ENCODE measurements around the gene CTDP1. TPM values are rescaled to one million over a fixed set of nuclear protein-coding genes. Genes with fewer than 3 reads are reported as not detected.

Gene CTDP1
- total and polyA plus RNA-seq, 2 experiments from 2014 or later, result 20.4 to 20.6 TPM

GRCh38 chr18:79677221-79677620, 2.4 kb upstream of the CTDP1 start:
- TF ChIP-seq EZH2phosphoT487 (IDR thresholded peaks at IDR 0.05; ENCODE audit: low read depth, severe bottlenecking, unreplicated experiment) (no peak), EZH2 (IDR thresholded peaks at IDR 0.05; ENCODE audit: borderline replicate concordance) (no peak)
- TF ChIP-seq, protein P1, sequence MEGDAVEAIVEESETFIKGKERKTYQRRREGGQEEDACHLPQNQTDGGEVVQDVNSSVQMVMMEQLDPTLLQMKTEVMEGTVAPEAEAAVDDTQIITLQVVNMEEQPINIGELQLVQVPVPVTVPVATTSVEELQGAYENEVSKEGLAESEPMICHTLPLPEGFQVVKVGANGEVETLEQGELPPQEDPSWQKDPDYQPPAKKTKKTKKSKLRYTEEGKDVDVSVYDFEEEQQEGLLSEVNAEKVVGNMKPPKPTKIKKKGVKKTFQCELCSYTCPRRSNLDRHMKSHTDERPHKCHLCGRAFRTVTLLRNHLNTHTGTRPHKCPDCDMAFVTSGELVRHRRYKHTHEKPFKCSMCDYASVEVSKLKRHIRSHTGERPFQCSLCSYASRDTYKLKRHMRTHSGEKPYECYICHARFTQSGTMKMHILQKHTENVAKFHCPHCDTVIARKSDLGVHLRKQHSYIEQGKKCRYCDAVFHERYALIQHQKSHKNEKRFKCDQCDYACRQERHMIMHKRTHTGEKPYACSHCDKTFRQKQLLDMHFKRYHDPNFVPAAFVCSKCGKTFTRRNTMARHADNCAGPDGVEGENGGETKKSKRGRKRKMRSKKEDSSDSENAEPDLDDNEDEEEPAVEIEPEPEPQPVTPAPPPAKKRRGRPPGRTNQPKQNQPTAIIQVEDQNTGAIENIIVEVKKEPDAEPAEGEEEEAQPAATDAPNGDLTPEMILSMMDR (IDR thresholded peaks at IDR 0.05; ENCODE audit: poor library complexity), result no peak
- Histone ChIP-seq H3K4me3 (no peak overlapping the region), H3K27ac (no peak overlapping the region), H3K4me2 (peak overlapping the region; percentile 86), H3K79me2 (peaks cover 41% of the 10 kb centered on the region), H3K4me1 (ENCODE audit: insufficient read depth) (peaks cover 19% of the 10 kb centered on the region), H3K27me3 (no peaks in the 10 kb centered on the region), H2AFZ (no peak overlapping the region), H4K20me1 (ENCODE audit: insufficient read depth, poor library complexity, severe bottlenecking) (peaks cover 8% of the 10 kb centered on the region), H3K36me3 (replicated peaks; ENCODE audit: insufficient read depth, low read depth) (no peaks in the 10 kb centered on the region), H3K9me2 (replicated peaks; ENCODE audit: insufficient read depth) (no peaks in the 10 kb centered on the region), H3K9me3 (ENCODE audit: low read depth) (no peaks in the 10 kb centered on the region)
- no peak for DNase-seq (ENCODE audit: low spot score)
- WGBS (ENCODE audit: low lambda C conversion rate, missing lambda C conversion rate), result 89% methylated on average over 6 of the region's 6 CpGs

DNA sequence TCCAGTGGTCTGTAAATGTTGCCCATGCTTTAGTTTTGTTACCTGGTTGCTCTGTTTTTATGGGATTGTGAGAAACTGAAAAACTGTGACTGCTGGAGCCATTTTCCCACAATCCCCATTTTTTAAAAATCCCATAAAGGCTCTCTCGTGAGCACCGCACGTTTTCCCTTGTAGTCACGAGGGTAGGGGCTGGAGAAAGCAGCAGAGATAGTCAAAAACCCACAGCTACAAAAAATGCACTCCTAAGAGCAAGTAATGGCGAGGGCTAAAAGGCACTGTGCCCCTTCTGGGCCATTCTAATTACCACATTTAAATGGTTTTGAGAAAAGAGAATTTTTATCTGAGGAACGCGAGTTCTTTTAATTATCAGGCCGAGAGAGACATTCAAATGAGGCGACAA, 1.8 kb upstream of the CTDP1 start:
- WGBS (ENCODE audit: low lambda C conversion rate, missing lambda C conversion rate), result 89% methylated on average over 9 of the region's 9 CpGs
- peak overlapping the region; percentile 43 for H3K4me3 ChIP-seq

GRCh38 chr18:79678665-79679551, 695 bp upstream of the CTDP1 start:
- H3K27ac ChIP-seq, result peak overlapping the region; percentile 97
- H2AFZ ChIP-seq, result peak overlapping the region; percentile 56
- H3K4me3 ChIP-seq, result peak overlapping the region; percentile 54
- H3K4me1 ChIP-seq (ENCODE audit: insufficient read depth), result peaks cover 19% of the 10 kb centered on the region
- H3K79me2 ChIP-seq, result peaks cover 58% of the 10 kb centered on the region
- TF ChIP-seq EZH2phosphoT487 (IDR thresholded peaks at IDR 0.05; ENCODE audit: low read depth, severe bottlenecking, unreplicated experiment) (no peak), EZH2 (IDR thresholded peaks at IDR 0.05; ENCODE audit: borderline replicate concordance) (no peak)
- TF ChIP-seq, protein P1 (IDR thresholded peaks at IDR 0.05; ENCODE audit: poor library complexity), result no peak
- H4K20me1 ChIP-seq (ENCODE audit: insufficient read depth, poor library complexity, severe bottlenecking), result peaks cover 8% of the 10 kb centered on the region
- DNase-seq (ENCODE audit: low spot score), result peak; percentile 99
- no peaks in the 10 kb centered on the region for H3K9me3 ChIP-seq (ENCODE audit: low read depth)
- 2% methylated on average over 61 of the region's 77 CpGs for WGBS (ENCODE audit: low lambda C conversion rate, missing lambda C conversion rate)
- no peaks in the 10 kb centered on the region for H3K27me3 ChIP-seq
- H3K36me3 ChIP-seq (replicated peaks; ENCODE audit: insufficient read depth, low read depth), result no peaks in the 10 kb centered on the region
- peak overlapping the region; percentile 86 for H3K4me2 ChIP-seq
- no peaks in the 10 kb centered on the region for H3K9me2 ChIP-seq (replicated peaks; ENCODE audit: insufficient read depth)

More for the DNA sequence above, 1.8 kb upstream of the CTDP1 start:
- Histone ChIP-seq H3K4me2 (peak overlapping the region; percentile 86), H3K27me3 (no peaks in the 10 kb centered on the region), H4K20me1 (ENCODE audit: insufficient read depth, poor library complexity, severe bottlenecking) (peaks cover 8% of the 10 kb centered on the region), H3K9me2 (replicated peaks; ENCODE audit: insufficient read depth) (no peaks in the 10 kb centered on the region), H3K9me3 (ENCODE audit: low read depth) (no peaks in the 10 kb centered on the region), H3K27ac (peak overlapping the region; percentile 97), H3K4me1 (ENCODE audit: insufficient read depth) (peaks cover 19% of the 10 kb centered on the region), H3K79me2 (peaks cover 47% of the 10 kb centered on the region), H3K36me3 (replicated peaks; ENCODE audit: insufficient read depth, low read depth) (no peaks in the 10 kb centered on the region), H2AFZ (no peak overlapping the region)
- DNase-seq (ENCODE audit: low spot score), result no peak
- no peak for TF ChIP-seq EZH2 (IDR thresholded peaks at IDR 0.05; ENCODE audit: borderline replicate concordance)

Data from hepatocyte (in vitro differentiated cells).